HG02678 (cell line): ENCODE data around the gene NIPBL.
A peak's percentile ranks its signal among the peaks of the same experiment; 100 is the strongest.
"Not testable (repeated sequence)": the region's sequence is repeated elsewhere in the genome, so short reads cannot be mapped to it uniquely, and the experiment has no call there.

ENCODE experiments used
- ATAC-seq: cut with Tn5 transposase; IDR thresholded peaks from one replicate; pipeline ENCODE4 v1.9.1; 2021; ENCODE audit warnings: mild to moderate bottlenecking, moderate library complexity; ENCODE audit not compliant: unreplicated experiment

The NIPBL gene, protein sequence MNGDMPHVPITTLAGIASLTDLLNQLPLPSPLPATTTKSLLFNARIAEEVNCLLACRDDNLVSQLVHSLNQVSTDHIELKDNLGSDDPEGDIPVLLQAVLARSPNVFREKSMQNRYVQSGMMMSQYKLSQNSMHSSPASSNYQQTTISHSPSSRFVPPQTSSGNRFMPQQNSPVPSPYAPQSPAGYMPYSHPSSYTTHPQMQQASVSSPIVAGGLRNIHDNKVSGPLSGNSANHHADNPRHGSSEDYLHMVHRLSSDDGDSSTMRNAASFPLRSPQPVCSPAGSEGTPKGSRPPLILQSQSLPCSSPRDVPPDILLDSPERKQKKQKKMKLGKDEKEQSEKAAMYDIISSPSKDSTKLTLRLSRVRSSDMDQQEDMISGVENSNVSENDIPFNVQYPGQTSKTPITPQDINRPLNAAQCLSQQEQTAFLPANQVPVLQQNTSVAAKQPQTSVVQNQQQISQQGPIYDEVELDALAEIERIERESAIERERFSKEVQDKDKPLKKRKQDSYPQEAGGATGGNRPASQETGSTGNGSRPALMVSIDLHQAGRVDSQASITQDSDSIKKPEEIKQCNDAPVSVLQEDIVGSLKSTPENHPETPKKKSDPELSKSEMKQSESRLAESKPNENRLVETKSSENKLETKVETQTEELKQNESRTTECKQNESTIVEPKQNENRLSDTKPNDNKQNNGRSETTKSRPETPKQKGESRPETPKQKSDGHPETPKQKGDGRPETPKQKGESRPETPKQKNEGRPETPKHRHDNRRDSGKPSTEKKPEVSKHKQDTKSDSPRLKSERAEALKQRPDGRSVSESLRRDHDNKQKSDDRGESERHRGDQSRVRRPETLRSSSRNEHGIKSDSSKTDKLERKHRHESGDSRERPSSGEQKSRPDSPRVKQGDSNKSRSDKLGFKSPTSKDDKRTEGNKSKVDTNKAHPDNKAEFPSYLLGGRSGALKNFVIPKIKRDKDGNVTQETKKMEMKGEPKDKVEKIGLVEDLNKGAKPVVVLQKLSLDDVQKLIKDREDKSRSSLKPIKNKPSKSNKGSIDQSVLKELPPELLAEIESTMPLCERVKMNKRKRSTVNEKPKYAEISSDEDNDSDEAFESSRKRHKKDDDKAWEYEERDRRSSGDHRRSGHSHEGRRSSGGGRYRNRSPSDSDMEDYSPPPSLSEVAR (N-terminal part only)

DNA sequence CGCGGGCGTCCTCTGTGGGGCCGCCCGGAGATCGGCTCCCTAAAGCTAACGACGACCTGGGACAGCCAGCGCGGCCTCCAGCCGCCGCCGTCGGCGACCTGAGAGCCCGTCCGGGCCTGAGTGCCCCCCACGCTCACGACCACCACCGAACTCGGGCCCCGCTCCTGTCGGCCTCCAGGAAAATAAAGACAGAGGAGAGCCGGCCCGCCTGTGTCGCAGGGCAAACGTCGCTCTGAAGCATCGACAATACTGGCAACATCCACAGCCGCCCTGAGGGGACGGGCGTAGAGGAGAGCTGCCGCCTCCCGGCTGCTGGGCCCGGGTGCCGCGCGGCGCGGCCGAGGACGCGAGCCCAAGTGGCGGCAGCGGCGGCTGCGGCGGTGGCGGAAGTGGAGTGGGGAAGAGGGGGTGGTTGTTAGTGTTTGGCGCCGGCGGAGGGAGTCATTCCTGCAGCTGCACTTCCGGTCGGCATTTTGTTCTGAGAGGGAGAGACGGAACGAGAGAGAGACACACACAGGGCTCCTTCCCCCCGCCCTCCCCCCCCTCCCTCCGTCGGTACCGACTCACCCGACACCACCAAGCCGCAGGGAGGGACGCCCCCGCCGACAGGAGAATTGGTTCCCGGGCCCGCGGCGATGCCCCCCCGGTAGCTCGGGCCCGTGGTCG is at the start of gene NIPBL:
Gene NIPBL (plus strand): TSS at position 471 of the 666 bp plus-strand sequence. CDS start 76,928 bp downstream, outside the sequence.
- peak; percentile 66 for ATAC-seq

DNA sequence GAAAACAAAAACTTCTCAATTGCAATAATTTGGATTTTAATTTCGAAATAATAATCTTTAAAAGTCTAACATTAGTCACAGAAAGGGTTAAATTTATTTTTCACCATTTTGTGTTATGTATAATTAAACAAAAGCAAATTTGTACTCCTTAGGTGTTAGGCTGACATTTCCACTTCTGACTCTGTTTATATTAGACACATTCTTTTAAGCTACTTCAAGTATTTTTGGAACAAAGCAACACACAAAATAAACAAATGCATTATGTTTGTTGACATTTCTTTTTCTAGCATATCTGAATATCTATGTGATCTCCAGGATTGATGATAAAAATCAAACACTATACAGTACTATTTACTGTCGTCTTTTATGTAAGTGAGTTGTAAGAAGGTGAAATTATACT is 44.3 kb upstream of the NIPBL start:
- no peak for ATAC-seq

DNA sequence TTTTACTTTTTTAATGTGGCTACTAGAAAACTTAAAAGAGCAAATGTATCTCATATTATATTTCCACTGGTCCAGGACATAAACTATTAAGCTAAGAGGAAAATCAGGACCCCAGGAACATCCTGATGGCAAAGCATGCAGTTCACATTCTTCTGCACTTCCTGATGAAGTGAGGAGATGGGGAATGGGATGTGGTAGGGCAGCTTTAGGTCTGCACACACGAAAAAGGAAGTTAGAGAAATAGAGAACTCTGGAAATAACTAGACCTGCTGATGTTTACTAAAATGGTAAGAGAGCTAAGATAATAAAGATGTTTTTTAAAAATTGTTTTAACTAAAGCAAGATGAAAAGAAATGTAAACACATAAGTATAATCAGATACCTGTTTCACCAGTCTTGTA is 39.7 kb upstream of the NIPBL start:
- ATAC-seq, result no peak

DNA sequence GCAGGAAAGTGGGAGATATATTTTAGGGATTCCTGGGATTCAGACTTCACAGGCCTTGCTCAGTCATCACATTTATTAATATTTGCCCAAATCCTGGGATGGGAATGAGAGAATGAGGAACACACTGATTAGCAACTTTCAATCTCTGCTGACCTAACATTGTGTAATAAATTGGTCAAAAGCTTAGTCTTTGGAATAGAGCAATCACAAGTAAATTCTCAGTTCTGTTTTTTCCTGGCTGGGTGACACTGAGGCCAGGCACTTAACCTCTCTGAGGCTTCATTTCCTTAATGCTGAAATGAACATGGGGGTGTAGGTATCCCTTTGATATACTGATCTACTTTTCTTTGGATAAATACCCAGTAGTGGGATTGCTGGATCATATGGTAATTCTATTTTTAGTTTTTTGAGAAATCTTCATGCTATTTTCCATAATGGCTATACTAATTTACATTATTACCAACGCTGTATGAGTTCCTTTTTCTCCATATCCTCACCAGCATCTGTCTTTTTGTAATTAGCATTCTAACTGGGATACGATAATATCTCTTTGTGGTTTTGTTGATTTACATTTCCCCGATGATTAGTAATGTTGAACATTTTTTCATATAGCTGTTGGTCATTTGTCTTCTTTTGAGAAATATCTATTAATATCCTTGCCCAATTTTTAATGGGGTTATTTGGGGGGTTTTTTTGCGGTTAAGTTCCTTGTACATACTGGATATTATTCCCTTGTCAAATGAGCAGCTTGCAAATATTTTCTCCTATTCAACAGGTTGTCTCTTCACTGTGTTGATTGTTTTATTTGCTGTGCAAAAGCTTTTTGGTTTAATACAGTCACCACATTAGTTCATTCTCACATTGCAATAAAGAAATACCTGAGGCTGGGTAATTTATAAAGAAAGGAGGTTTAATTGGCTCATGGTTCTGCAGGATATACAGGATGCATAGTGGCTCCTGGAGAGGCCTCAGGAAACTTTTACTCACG is 36.8 kb upstream of the NIPBL start:
- ATAC-seq, result no peak

DNA sequence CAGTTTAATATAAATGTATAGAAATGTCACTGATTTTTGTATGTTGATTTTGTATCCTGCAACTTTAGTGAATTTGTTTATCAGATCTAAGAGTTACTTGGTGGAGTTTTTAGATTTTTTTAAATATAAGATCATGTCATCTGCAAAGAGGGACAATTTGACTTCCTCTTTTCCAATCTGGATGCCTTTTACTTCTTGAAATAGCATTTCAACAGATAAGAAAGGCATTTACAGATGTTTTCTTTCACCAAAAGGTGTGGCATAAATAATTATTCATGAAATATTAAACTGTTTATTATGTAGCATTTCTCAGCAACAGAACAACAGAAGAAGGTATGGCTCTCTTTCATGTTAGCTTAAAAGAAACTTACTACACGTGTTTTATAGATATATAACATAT is 34.9 kb upstream of the NIPBL start:
- ATAC-seq, result no peak

DNA sequence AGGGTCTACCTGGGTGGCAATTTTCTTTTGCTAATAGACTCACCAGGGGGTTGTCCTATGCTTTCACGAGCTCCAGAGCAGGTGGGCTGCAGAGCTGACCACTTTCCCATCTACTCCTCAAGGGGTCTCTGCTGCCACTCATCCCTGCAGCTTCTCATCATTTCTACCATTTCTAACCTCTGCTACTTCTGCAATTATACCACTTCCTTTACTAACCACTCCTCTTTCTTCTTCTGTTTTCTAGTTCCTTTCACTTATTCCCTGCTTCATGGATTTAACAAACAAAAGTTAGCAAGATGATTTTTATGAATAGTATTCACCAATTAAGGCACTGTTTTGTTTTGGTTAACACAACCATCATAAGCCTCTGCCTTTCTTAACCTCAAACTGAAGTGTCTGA is 34.5 kb upstream of the NIPBL start:
- no peak for ATAC-seq

DNA sequence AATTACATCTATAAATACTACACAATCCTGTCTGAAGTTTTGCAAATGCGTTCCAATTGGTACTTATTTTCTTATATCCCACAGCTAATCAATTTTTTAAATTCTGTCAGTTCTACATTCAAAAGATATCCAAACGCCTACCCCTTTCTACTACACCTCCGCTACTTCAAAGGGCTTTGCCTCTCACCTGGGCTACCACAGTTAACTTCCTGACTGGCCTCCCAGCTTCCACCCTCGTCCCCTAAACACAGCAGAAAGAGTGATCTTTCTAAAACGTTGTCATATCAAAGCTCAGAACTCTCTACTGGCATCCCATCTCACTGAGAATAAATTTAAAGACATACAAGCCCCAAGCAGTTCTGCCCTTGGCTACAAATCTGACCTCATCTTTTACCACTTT is 32.3 kb upstream of the NIPBL start:
- no peak for ATAC-seq

DNA sequence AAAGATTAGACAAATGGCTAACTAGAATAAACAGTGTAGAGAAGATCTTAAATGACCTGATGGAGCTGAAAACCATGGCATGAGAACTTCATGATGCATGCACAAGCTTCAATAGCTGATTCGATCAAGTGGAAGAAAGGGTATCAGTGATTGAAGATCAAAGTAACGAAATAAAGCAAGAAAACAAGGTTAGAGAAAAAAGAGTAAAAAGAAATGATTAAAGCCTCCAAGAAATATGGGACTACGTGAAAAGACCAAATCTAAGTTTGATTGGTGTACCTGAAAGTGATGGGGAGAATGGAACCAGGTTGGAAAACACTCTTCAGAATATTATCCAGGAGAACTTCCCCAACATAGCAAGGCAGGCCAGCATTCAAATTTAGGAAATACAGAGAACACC is 28.0 kb upstream of the NIPBL start:
- not testable (repeated sequence) for ATAC-seq

DNA sequence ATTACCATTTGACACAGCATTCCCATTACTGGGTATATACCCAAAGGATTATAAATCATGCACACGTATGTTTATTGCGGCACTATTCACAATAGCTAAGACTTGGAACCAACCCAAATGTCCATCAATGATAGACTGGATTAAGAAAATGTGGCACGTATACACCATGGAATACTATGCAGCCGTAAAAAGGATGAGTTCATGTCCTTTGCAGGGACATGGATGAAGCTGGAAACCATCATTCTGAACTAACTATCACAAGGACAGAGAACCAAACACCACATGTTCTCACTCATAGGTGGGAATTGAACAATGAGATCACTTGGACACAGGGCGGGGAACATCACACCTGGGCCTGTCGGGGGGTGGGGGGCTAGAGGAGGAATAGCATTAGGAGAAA is 23.7 kb upstream of the NIPBL start:
- ATAC-seq, result not testable (repeated sequence)

DNA sequence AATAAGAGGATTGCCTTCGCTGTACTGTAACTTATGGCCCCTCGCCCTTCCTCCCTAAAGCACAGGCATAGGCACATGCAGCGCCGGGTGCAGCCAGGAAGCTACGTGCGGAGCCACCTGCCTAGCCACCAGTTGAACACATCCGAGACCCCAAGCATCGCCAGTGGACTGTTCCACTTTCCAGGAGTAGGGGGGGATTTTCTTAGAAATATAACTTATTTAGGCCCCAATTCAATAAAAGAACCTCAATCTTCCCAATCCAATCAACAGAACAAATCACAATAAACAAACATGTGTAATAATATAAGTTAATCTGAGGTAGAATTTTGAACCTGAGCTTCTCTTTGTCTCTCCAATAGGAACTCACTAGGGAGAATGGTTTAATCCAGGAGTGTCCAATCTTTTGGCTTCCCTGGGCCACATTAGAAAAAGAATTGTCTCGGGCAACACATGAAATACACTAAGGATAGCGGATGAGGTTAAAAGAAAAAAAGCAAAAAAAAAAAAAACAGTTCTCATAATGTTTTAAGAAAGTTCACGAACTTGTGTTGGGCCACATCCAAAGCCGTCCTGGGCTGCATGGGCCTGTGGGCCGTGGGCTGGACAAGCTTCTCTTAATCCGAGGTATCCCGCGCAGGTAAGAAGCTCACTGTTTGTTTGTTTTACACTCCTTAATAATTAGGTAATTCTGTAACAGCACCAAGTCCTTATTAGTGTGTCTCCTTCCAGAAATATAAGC is 22.0 kb upstream of the NIPBL start:
- no peak for ATAC-seq

DNA sequence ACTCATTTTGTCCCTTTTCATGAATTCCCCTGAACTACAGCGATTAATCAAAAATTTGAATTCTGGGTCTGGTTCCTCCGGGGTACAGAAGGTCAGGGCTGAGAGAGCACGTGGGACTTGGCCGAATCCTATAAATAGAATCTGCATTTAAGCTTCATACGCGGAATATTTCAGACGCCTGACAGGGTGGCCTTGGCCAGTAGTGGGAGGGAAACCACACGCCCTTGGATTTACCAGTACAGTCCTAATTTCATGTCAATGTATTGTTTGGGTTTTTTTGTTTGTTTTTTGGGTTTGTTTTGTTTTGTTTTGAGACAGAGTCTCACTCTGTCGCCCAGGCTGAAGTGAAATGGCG is 21.5 kb upstream of the NIPBL start:
- ATAC-seq, result no peak

DNA sequence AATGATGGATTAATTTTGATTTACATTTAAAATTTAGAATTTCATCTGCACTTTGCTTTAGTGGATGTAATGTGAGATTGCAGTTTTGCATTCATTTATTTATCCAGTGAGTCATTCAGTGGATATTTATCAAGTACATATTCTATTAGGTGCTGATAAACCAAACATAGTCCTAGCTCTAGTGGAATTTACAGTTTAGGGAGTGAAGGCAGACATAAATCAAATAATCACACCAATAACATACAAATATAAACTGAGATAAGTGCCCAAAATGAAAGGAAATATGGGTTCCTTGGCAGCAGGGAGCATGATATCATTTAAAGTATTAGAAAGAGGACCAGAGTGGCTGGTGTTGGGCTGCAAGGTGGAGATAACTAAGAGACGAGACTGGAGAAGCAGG is 14.7 kb upstream of the NIPBL start:
- ATAC-seq, result no peak

DNA sequence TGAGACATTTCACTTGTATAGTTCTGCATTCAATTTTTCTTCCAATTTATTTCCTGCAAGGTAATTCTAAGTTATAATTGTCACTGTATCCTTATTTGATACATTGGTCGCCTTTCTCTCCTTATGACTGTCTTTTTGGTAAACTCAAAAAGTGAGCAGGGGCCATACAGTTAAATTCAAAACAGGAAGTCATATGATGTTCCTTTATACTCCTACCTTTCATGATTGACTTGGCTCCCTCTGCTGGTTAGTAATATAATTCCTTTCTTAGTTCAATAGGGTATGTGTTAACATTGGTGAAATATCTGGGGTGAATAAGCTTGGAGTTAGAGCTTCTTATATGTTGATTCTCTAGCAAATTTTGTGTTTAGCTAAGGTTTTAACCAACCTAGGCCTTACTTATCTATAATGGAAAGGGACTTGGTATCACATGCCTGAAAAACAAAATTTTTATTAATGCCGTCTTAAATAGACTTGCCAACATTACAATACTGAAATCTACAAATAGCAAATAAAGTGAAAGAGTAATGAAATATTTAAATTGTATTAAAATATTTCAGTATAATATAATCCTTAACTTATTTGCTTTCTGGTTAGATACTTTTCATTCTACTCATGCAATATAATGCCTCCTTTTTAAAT is 6.0 kb upstream of the NIPBL start:
- ATAC-seq, result peak; percentile 86

DNA sequence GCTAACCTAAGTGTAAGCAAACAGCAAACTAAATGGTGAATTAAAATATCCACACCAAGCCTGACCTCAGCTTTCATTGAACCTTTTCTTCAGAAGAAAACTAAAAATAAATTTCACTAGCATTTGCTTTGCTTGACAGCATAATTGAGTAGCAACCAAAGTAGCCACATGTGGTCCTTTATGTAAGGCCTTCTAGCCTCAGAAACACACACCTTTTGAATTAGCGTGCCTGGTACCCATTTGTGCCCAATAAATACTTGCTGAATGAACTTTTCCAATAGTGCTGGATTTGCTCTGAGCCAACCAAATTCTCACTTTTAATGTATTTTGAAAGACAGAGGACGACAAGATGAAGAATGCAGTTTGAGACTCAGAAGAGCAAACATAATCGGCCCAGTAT is 2.1 kb upstream of the NIPBL start:
- ATAC-seq, result no peak

DNA sequence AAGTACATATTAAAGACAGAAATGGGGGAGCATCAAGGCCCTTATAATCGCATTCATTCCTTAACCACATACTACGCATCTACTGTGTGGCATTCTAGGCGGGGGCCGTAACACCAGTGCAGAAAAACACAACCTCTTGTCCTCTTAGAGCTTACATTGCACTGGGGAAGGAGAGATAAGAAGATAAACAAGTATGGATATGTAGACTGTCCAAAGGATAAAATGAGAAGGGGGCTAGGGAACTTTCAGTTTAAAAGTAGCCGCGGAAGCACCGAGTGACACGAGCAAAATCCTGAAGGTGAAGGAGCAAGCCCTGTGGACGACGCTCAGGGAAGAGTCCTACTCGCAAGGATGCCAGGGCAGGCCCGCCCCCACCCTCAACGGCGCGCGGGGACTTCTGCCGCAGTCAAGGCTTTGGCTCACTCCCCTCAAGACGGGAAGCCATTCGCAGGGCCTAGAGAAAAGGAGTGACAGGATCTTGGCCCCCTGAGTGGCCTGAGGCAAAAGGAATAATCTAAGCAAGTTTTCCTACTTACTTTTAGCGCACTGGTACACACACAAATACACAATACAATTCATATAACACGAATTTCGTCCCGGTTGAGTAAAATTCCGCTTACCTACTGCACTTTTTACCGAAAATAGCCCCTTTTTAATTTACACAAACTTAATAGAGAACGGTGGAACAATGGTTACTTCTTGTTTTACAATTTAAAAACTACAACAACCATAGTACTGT is 1.3 kb upstream of the NIPBL start:
- peak; percentile 13 for ATAC-seq

DNA sequence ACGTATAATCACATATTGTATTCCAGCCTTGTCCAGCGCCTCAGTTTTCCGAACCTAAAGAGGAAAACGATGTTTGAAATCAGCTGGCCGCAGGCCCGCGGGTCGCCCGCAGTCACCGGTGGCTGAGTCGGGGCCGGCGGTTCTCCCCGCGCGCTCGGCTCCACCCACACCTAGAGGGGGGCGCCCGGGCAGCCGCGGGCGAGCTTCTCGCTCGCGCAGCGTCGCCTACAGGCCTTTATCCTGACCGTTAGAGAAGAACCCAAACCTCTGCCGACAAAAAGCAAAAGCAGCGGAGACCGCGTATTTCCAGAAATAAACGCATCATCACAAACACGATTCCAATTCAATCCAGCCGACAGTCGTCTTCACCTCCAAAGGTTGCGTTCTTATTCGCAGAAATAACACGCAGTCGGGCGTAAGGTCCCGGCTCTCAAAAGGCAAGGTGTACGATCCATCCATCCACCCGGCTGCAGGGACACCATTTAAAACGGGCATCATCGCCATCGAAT is 725 bp upstream of the NIPBL start:
- ATAC-seq, result peak; percentile 63

DNA sequence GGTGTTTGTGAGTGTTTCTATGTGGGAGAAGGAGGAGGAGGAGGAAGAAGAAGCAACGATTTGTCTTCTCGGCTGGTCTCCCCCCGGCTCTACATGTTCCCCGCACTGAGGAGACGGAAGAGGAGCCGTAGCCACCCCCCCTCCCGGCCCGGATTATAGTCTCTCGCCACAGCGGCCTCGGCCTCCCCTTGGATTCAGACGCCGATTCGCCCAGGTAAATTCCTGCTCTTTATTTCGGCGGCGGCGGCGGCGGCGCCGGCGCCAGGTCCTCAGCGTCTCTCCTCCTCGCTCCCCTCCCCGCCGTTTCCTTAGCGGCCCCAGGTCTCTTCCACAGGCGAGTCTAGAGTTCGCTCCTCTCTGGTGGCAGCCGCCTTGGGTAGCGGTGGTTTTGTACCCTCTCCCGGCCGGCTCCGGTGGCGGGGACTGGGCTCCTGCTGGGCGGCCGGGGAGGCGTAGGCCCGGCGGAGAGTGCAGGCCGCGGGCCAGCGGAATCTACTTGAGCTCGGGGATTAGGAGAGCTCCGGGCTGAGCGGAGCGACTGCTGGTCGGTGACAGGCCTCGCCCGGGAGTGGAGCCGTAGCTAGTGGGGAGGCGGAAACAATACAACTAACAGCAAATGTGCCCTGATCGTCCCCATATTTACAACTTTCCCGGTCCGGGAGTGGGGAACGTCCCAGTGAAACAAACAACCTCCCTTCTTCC is 547 bp downstream of the NIPBL start:
- ATAC-seq, result peak; percentile 17
